PC-3 (cell line): Measurements from ENCODE around the gene ETDB. TPM values are rescaled to one million over a fixed set of nuclear protein-coding genes. Genes with fewer than 3 reads are reported as not detected.
"Not testable (repeated sequence)": the region's sequence is repeated elsewhere in the genome, so short reads cannot be mapped to it uniquely, and the experiment has no call there.

Experiments
- ATAC-seq: fragments of 200-7000 bp; cut with Tn5 transposase; 2 replicates; pipeline ENCODE4 v1.9.1; 2020; ENCODE audit warnings: mild to moderate bottlenecking, moderate library complexity
- BruUV-seq: library from RNA; stranded (reverse); fragments of 400-500 nt; replicated peaks from 2 replicates; lab custom pipeline; 2021; lab: Mats Ljungman, UMichigan
- CTCF ChIA-PET: fragments of 300-600 bp; sonication (Branson Sonifier 250); formaldehyde crosslinking; loops from one replicate; lab custom pipeline; 2022; ENCODE audit warnings: antibody characterized with exemption; lab: Charles Lee
- POLR2A ChIA-PET: fragments of 300-600 bp; sonication (Branson Sonifier 250); formaldehyde crosslinking; loops from one replicate; lab custom pipeline; 2022; ENCODE audit warnings: antibody characterized with exemption; ENCODE audit not compliant: unreplicated experiment; lab: Charles Lee
- DNase-seq: peaks from one replicate; pipeline ENCODE4 v3.0.0-alpha.2; 2015
- H2AFZ ChIP-seq: fragments of 300-600 bp; sonication (generic); 2 replicates; pipeline ENCODE4 v1.6.0; 2016; ENCODE audit warnings: antibody characterized with exemption, low read length
- H3F3A ChIP-seq: fragments of 300-600 bp; sonication (generic); one replicate; pipeline ENCODE4 v1.6.0; 2017; ENCODE audit warnings: antibody characterized with exemption, low read length, control low read depth, mild to moderate bottlenecking; ENCODE audit not compliant: unreplicated experiment
- H3K27ac ChIP-seq: fragments of 300-600 bp; sonication (generic); 2 replicates; pipeline ENCODE4 v1.5.1; 2016; ENCODE audit warnings: mild to moderate bottlenecking, low read length
- H3K27me3 ChIP-seq: fragments of 300-600 bp; sonication (generic); 2 replicates; pipeline ENCODE4 v1.6.1; 2016; ENCODE audit warnings: low read length, mixed read lengths
- H3K36me3 ChIP-seq: fragments of 300-600 bp; sonication (generic); 2 replicates; pipeline ENCODE4 v1.6.1; 2016; ENCODE audit warnings: low read depth, mixed run types, low read length, mixed read lengths
- H3K4me1 ChIP-seq: fragments of 300-600 bp; sonication (generic); 2 replicates; pipeline ENCODE4 v1.5.1; 2016; ENCODE audit warnings: low read length; ENCODE audit not compliant: insufficient read depth
- H3K4me2 ChIP-seq: fragments of 300-600 bp; sonication (generic); 2 replicates; pipeline ENCODE4 v1.6.0; 2016; ENCODE audit warnings: low read length
- H3K4me3 ChIP-seq: fragments of 300-600 bp; sonication (generic); 2 replicates; pipeline ENCODE4 v1.5.1; 2016; ENCODE audit warnings: mild to moderate bottlenecking, low read length, mixed read lengths
- H3K79me2 ChIP-seq: fragments of 300-600 bp; sonication (generic); 2 replicates; pipeline ENCODE4 v1.6.1; 2017; ENCODE audit warnings: low read length, mixed read lengths
- H3K9ac ChIP-seq: fragments of 300-600 bp; sonication (generic); 2 replicates; pipeline ENCODE4 v1.6.0; 2016; ENCODE audit warnings: mild to moderate bottlenecking, low read length
- H3K9me2 ChIP-seq: fragments of 300-600 bp; sonication (generic); replicated peaks from 2 replicates; pipeline ENCODE4 v1.6.1; 2016; ENCODE audit warnings: mixed run types, low read length, mixed read lengths
- H3K9me3 ChIP-seq: fragments of 300-600 bp; sonication (generic); 2 replicates; pipeline ENCODE4 v1.6.1; 2016; ENCODE audit warnings: low read length, mixed read lengths
- H4K20me1 ChIP-seq: fragments of 300-600 bp; sonication (generic); 2 replicates; pipeline ENCODE4 v1.6.1; 2016; ENCODE audit warnings: low read length, mixed read lengths
- EZH2 ChIP-seq: fragments of 300-600 bp; sonication (generic); IDR thresholded peaks from one replicate; pipeline ENCODE4 v1.6.1; 2017; ENCODE audit warnings: antibody characterized with exemption, mild to moderate bottlenecking, low read length; ENCODE audit not compliant: unreplicated experiment
- EZH2phosphoT487 ChIP-seq: fragments of 300-600 bp; sonication (generic); IDR thresholded peaks from 2 replicates; pipeline ENCODE4 v1.6.1; 2018; ENCODE audit warnings: mild to moderate bottlenecking, antibody characterized with exemption, low read length, borderline replicate concordance
- intact Hi-C: fragments of 100-400 bp; cut with micrococcal nuclease; formaldehyde crosslinking; loops from 2 replicates; pipeline ENCODE4 v1.9.0; 2023
- total RNA-seq: library from RNA; depleted of rRNA; stranded (reverse); fragments of >200 nt; gene quantifications from 2 replicates; pipeline ENCODE4 v1.2.3, GENCODE V29; 2014
- TF ChIP-seq, protein P1 (sequence below): fragments of 300-600 bp; sonication (generic); conservative IDR thresholded peaks from 2 replicates; pipeline ENCODE4 v1.5.1; 2017; ENCODE audit warnings: antibody characterized with exemption, low read depth, mild to moderate bottlenecking, low read length

ETDB gene
- total RNA-seq, 1 experiment from 2014 or later, result not detected

DNA sequence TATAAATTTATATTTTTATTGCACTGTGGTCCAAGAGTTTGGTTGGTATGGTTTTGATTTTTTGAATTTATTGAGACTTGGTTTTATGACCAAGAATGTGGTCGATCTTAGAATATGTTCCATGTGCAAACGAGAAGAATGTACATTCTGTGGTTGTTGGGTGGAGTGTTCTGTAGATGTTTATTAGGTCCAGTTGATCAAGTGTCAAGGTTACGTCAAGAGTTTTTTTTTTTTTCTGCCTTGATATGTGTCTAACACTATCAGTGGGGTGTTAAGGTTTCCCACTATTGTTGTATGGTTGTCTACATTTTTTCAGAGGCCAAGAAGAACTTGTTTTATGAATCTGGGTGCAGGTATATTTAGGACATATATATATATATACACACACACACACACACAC is 10.8 kb downstream of the ETDB start:
- CTCF ChIA-PET, result no interaction called here
- Histone ChIP-seq H3K4me1 (no peaks in the 10 kb centered on the region), H3F3A (no peaks in the 10 kb centered on the region), H2AFZ (no peak overlapping the region), H3K4me2 (no peak overlapping the region), H3K4me3 (no peak overlapping the region), H3K36me3 (no peaks in the 10 kb centered on the region), H4K20me1 (no peaks in the 10 kb centered on the region), H3K9me2 (no peaks in the 10 kb centered on the region), H3K79me2 (no peaks in the 10 kb centered on the region), H3K27ac (no peak overlapping the region), H3K27me3 (peaks cover 7% of the 10 kb centered on the region; the same call in 1 of the 2 replicates), H3K9me3 (no peaks in the 10 kb centered on the region), H3K9ac (no peak overlapping the region)
- POLR2A ChIA-PET, result no interaction called here
- TF ChIP-seq, protein P1, sequence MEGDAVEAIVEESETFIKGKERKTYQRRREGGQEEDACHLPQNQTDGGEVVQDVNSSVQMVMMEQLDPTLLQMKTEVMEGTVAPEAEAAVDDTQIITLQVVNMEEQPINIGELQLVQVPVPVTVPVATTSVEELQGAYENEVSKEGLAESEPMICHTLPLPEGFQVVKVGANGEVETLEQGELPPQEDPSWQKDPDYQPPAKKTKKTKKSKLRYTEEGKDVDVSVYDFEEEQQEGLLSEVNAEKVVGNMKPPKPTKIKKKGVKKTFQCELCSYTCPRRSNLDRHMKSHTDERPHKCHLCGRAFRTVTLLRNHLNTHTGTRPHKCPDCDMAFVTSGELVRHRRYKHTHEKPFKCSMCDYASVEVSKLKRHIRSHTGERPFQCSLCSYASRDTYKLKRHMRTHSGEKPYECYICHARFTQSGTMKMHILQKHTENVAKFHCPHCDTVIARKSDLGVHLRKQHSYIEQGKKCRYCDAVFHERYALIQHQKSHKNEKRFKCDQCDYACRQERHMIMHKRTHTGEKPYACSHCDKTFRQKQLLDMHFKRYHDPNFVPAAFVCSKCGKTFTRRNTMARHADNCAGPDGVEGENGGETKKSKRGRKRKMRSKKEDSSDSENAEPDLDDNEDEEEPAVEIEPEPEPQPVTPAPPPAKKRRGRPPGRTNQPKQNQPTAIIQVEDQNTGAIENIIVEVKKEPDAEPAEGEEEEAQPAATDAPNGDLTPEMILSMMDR, result no peak
- no peak for TF ChIP-seq EZH2phosphoT487
- no peak for TF ChIP-seq EZH2
- no peak for DNase-seq
- ATAC-seq, result no peak
- BruUV-seq, result no TSS peak
- intact Hi-C loops, result no loop called here

DNA sequence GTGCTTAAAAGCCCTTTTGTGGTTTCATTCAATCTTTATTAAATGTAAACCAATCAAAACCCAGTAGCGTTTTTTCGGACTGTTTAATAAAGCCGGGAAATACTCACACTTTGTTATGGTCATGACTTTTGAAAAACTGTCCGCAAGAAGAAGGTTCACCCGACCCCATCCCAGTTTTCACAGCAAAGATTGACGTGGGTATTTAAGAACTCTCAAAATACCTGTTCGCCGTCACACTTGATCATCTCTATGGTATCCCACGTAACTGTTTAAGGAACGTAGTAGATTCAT is 20.9 kb downstream of the ETDB start:
- TF ChIP-seq EZH2phosphoT487, result no peak
- peak; percentile 51 for TF ChIP-seq EZH2
- Histone ChIP-seq H3K36me3 (no peaks in the 10 kb centered on the region), H3K27ac (no peak overlapping the region), H3K4me3 (peak overlapping the region; percentile 53; the same call in 1 of the 2 replicates), H3F3A (no peaks in the 10 kb centered on the region), H3K27me3 (peaks cover 17% of the 10 kb centered on the region), H3K79me2 (no peaks in the 10 kb centered on the region), H3K4me1 (peaks cover 4% of the 10 kb centered on the region; the same call in 1 of the 2 replicates), H3K4me2 (peak overlapping the region; percentile 85), H4K20me1 (no peaks in the 10 kb centered on the region), H3K9ac (no peak overlapping the region), H2AFZ (peak overlapping the region; percentile 54; the same call in 1 of the 2 replicates), H3K9me2 (no peaks in the 10 kb centered on the region), H3K9me3 (no peaks in the 10 kb centered on the region)
- BruUV-seq, result no TSS peak
- intact Hi-C loops, result no loop called here
- POLR2A ChIA-PET, result no interaction called here
- CTCF ChIA-PET, result no interaction called here
- ATAC-seq, result no peak
- DNase-seq, result no peak

DNA sequence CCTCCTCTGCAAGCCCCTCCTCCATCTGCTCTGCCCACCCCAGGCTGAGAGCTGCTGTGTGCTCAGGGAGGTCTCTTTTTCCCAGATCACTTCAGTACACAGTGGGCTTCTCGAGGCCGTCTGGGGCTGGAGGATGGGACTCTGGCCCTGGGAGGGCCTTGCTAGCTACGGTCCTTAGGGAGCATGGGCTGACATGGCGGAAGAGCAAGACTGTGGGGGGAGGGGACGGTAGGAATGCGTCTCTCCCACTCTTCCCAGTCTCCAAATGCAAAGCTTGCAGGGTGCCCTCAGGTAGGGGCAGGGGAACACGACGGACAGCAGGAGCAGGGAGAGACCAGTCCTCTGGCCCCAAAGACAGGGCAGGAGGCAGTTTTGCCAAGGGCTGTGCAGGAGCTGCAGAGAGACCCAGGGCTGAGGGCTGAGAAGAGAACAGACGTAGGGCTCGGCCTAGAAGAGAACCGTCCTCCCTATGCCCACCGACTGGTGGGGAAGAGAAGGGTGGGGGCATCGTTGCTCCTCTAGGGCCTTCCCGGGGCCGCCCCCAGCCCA is 23.1 kb downstream of the ETDB start:
- H3K4me1 ChIP-seq, H3K9me3 ChIP-seq, ATAC-seq, H3K4me2 ChIP-seq, H3K27ac ChIP-seq, DNase-seq, H3K9me2 ChIP-seq, intact Hi-C loops, H2AFZ ChIP-seq, H4K20me1 ChIP-seq, BruUV-seq, H3K36me3 ChIP-seq, H3F3A ChIP-seq, POLR2A ChIA-PET, CTCF ChIA-PET, H3K79me2 ChIP-seq, H3K4me3 ChIP-seq, H3K9ac ChIP-seq: not testable (repeated sequence)
- H3K27me3 ChIP-seq, result peaks cover 17% of the 10 kb centered on the region

DNA sequence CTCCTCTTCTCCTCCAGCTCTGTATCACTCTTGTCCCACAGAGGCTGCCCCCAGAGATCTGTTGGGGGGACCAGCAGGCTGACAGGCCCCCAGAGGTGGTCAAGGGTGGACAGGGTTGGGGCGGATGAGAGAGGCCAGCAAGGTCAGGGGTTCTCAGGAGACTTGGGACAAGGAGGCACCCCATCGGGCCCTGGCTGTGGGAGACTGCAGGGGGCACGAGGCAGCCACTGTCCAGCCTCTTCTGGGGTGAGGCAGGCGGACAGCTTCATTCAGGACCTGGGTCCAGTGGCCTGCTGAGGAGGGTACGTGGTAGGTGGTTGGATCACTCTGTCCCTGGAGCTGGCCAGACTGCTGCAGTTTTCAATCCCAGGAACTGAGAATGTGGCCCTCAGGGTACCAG is 24.6 kb downstream of the ETDB start:
- Histone ChIP-seq H3K4me3 (no peak overlapping the region), H3K4me2 (no peak overlapping the region), H3K9ac (no peak overlapping the region), H4K20me1 (no peaks in the 10 kb centered on the region), H3K27me3 (peaks cover 14% of the 10 kb centered on the region), H2AFZ (no peak overlapping the region), H3K79me2 (no peaks in the 10 kb centered on the region), H3K36me3 (no peaks in the 10 kb centered on the region), H3K27ac (no peak overlapping the region), H3K9me2 (no peaks in the 10 kb centered on the region), H3F3A (no peaks in the 10 kb centered on the region), H3K9me3 (no peaks in the 10 kb centered on the region), H3K4me1 (peaks cover 4% of the 10 kb centered on the region; the same call in 1 of the 2 replicates)
- intact Hi-C loops, result no loop called here
- ChIA-PET CTCF (no interaction called here), POLR2A (no interaction called here)
- DNase-seq (no peak), ATAC-seq (no peak)
- TF ChIP-seq, protein P1, result no peak
- TF ChIP-seq EZH2phosphoT487 (no peak), EZH2 (no peak)
- BruUV-seq, result no TSS peak
